ENCODE measurements around the gene FMN2.

Gene FMN2

GRCh38 chr1:240107058-240107684, 15.5 kb downstream of the FMN2 start:
- no peaks in the 10 kb centered on the region for H3K36me3 ChIP-seq (ENCODE audit: insufficient read depth, low read length)
- H3K4me1 ChIP-seq (ENCODE audit: insufficient read depth, low read length): no peaks in the 10 kb centered on the region
- no peak overlapping the region for H3K9ac ChIP-seq (ENCODE audit: low read depth, low read length)
- no peaks in the 10 kb centered on the region for H3K9me3 ChIP-seq (ENCODE audit: control insufficient read depth, insufficient read depth, low read length)

GRCh38 chr1:240109130-240109529, 17.4 kb downstream of the FMN2 start:
- H3K36me3 ChIP-seq (ENCODE audit: insufficient read depth, low read length): no peaks in the 10 kb centered on the region
- H3K4me1 ChIP-seq (ENCODE audit: insufficient read depth, low read length): no peaks in the 10 kb centered on the region
- no peaks in the 10 kb centered on the region for H3K9me3 ChIP-seq (ENCODE audit: control insufficient read depth, insufficient read depth, low read length)
- H3K9ac ChIP-seq (ENCODE audit: low read depth, low read length): no peak overlapping the region

DNA sequence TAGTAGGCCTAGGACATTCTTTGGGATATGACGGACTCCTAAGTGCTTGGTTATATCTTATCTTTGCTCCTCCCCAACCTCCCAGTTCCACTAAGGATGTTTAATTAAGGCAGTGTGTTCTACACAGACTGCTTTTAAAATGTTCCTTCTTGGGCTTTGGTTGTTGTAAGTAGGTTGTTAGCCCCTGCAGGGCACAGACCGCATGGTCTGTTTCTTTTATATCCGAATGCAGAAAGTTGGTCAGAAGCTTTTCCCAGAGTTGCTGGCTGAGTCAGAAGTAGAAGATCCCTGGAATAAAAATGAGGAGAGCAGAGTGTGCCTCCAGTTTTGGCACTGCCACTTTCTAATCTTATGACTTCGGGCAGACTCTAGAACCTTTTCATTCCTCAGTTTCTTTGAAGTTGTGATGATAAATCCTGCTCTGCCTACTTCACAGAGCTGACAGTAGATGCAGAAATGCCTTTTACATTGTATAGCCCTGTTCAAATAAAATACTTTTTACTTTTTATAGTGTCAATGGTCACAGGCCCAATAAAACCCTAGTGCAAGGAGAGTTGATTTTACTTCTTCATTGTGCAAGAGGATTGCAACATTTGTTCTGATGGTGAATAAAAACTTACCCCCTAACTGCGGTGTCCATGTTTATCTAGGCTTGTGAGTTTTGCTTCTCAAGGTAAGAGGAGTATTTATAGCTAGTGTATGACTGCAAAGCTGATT, 18.4 kb downstream of the FMN2 start:
- Histone ChIP-seq H3K36me3 (ENCODE audit: insufficient read depth, low read length) (no peaks in the 10 kb centered on the region), H3K9ac (ENCODE audit: low read depth, low read length) (no peak overlapping the region), H3K4me1 (ENCODE audit: insufficient read depth, low read length) (no peaks in the 10 kb centered on the region), H3K9me3 (ENCODE audit: control insufficient read depth, insufficient read depth, low read length) (no peaks in the 10 kb centered on the region)

DNA sequence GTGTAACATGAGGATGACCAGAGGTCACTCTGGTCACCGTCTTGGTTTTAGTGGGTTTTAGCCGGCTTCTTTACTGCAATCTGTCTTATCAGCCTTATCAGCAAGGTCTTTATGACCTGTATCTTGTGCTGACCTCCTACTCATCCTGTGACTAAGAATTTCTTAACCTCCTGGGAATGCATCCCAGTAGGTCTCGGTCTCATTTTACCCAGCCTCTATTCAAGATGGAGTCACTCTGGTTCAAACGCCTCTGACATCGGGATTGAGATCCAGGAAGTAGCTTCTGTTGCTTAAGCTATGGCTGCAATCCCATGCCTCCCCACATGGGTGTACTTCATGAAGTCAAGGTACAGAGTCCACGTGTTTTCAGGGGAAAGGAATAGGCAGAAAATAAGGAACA, 19.9 kb downstream of the FMN2 start:
- no peak overlapping the region for H3K9ac ChIP-seq (ENCODE audit: low read depth, low read length)
- no peaks in the 10 kb centered on the region for H3K4me1 ChIP-seq (ENCODE audit: insufficient read depth, low read length)
- no peaks in the 10 kb centered on the region for H3K36me3 ChIP-seq (ENCODE audit: insufficient read depth, low read length)
- no peaks in the 10 kb centered on the region for H3K9me3 ChIP-seq (ENCODE audit: control insufficient read depth, insufficient read depth, low read length)

DNA sequence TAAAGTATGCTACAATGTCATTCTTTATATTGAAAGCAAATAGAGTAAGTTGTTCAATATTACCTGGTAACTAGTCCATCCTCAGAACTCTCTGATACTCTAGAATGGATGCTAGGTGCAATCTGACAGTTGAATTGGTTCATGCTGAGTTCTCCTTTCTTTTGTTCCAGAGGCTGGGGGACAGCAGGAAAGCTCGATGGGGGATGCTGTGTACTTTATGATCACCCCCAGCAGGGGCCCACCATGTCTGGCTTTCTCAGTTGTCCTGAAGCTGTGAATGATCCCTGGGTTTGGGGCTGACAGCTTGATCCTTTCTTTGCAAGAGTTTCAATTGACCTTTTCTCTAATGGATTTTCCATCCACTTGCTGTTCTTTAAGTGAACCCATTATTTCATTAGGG, 22.5 kb downstream of the FMN2 start:
- no peaks in the 10 kb centered on the region for H3K36me3 ChIP-seq (ENCODE audit: insufficient read depth, low read length)
- no peaks in the 10 kb centered on the region for H3K9me3 ChIP-seq (ENCODE audit: control insufficient read depth, insufficient read depth, low read length)
- no peak overlapping the region for H3K9ac ChIP-seq (ENCODE audit: low read depth, low read length)
- no peaks in the 10 kb centered on the region for H3K4me1 ChIP-seq (ENCODE audit: insufficient read depth, low read length)

DNA sequence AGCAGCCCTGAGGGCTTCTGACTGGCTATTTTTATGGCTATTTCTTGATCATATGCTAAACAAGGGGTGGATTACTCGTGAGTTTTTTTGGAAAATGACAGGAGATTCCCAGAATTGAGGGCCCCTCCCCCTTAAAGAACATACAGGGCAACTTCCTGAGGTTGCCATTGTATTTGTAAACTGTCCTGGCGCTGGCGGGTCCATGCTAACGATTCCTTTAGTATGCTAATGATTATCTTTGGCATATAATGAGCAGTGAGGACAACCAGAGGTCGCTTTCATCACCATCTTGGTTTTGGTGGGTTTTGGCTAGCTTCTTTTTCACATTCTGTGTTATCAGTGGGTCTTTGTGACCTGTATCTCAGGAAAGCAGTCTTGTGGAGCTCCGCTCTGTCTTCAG, 24.1 kb downstream of the FMN2 start:
- H3K9me3 ChIP-seq (ENCODE audit: control insufficient read depth, insufficient read depth, low read length): no peaks in the 10 kb centered on the region
- H3K36me3 ChIP-seq (ENCODE audit: insufficient read depth, low read length): no peaks in the 10 kb centered on the region
- H3K9ac ChIP-seq (ENCODE audit: low read depth, low read length): no peak overlapping the region
- no peaks in the 10 kb centered on the region for H3K4me1 ChIP-seq (ENCODE audit: insufficient read depth, low read length)

DNA sequence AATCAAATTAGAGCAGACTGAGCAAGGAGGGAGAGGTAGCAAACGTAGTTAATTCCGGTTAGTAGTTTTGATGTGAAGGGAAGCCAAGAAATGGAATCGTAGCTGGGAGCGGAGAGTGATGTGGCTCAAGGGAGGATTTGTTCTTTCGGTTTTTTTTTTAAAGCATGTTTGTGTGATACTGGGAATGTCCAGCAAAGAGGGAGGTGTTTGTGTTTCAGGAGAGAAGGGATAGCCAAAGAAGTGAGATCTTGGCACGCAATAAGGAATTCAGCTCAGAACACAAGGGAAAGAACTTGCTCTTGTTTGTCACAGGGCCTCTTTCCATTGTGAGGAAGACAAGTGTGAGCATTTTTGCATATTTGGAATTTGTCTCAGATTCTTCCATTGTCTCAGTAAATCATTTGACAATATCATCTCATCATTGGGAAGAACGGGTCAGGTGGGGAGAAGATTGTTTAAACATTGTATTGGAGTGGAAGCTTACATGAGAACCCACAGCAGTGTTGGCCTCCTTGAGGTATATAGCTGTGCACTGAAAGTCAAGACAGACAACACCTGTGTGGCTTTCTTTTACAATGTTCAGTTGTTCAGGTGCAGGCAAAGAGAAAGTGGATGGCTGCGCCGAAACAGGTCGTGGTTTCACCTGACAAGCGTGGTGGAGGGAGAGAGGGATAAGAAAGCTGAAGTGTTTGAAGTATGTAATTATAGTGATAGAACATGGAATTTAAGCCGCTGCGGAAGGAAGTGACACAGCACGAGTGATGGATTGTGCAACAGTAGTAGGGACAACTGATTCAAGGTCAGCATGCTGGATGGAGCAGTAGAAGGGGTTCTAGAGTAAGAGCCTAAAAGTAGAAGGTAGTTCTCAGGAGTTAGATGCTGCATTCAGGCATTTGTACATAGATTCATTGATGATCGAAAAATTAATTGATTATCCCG, 25.4 kb downstream of the FMN2 start:
- Histone ChIP-seq H3K36me3 (ENCODE audit: insufficient read depth, low read length) (no peaks in the 10 kb centered on the region), H3K4me1 (ENCODE audit: insufficient read depth, low read length) (no peaks in the 10 kb centered on the region), H3K9ac (ENCODE audit: low read depth, low read length) (no peak overlapping the region), H3K9me3 (ENCODE audit: control insufficient read depth, insufficient read depth, low read length) (no peaks in the 10 kb centered on the region)

GRCh38 chr1:240117930-240118329, 26.2 kb downstream of the FMN2 start:
- no peaks in the 10 kb centered on the region for H3K9me3 ChIP-seq (ENCODE audit: control insufficient read depth, insufficient read depth, low read length)
- H3K4me1 ChIP-seq (ENCODE audit: insufficient read depth, low read length): no peaks in the 10 kb centered on the region
- H3K36me3 ChIP-seq (ENCODE audit: insufficient read depth, low read length): no peaks in the 10 kb centered on the region
- no peak overlapping the region for H3K9ac ChIP-seq (ENCODE audit: low read depth, low read length)

- no peaks in the 10 kb centered on the region for H3K36me3 ChIP-seq (ENCODE audit: insufficient read depth, low read length)
- H3K4me1 ChIP-seq (ENCODE audit: insufficient read depth, low read length): no peaks in the 10 kb centered on the region
- H3K9ac ChIP-seq (ENCODE audit: low read depth, low read length): no peak overlapping the region
- no peaks in the 10 kb centered on the region for H3K9me3 ChIP-seq (ENCODE audit: control insufficient read depth, insufficient read depth, low read length)
Observed at GRCh38 chr1:240122639-240123613, 31.2 kb downstream of the FMN2 start.

DNA sequence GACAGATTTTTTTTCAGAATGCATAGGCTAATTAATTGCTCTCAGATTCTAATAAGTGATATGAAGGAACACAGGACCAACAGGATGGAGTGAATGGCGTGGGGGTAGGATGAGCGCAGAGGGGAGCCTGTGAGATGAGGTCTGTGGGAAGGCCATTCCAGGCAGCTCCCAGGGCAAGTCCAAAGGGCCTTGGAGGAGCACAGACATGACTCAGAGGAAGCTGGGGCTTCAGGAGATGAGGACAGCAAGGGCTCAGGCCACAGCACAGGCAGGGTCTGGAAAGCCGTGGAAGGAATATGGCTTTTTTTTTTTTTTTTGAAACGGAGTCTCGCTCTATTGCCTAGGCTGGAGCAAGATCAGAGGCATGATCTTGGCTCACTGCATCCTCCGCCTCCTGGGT, 35.1 kb downstream of the FMN2 start:
- Histone ChIP-seq H3K9me3 (ENCODE audit: control insufficient read depth, insufficient read depth, low read length) (no peaks in the 10 kb centered on the region), H3K36me3 (ENCODE audit: insufficient read depth, low read length) (no peaks in the 10 kb centered on the region), H3K9ac (ENCODE audit: low read depth, low read length) (no peak overlapping the region), H3K4me1 (ENCODE audit: insufficient read depth, low read length) (no peaks in the 10 kb centered on the region)

- Histone ChIP-seq H3K9ac (ENCODE audit: low read depth, low read length) (no peak overlapping the region), H3K4me1 (ENCODE audit: insufficient read depth, low read length) (no peaks in the 10 kb centered on the region), H3K36me3 (ENCODE audit: insufficient read depth, low read length) (no peaks in the 10 kb centered on the region), H3K9me3 (ENCODE audit: control insufficient read depth, insufficient read depth, low read length) (no peaks in the 10 kb centered on the region)
Observed at GRCh38 chr1:240128366-240128765, 36.7 kb downstream of the FMN2 start.

GRCh38 chr1:240134113-240134512, 42.4 kb downstream of the FMN2 start:
- H3K36me3 ChIP-seq (ENCODE audit: insufficient read depth, low read length): no peaks in the 10 kb centered on the region
- H3K9me3 ChIP-seq (ENCODE audit: control insufficient read depth, insufficient read depth, low read length): no peaks in the 10 kb centered on the region
- H3K9ac ChIP-seq (ENCODE audit: low read depth, low read length): no peak overlapping the region
- no peaks in the 10 kb centered on the region for H3K4me1 ChIP-seq (ENCODE audit: insufficient read depth, low read length)

DNA sequence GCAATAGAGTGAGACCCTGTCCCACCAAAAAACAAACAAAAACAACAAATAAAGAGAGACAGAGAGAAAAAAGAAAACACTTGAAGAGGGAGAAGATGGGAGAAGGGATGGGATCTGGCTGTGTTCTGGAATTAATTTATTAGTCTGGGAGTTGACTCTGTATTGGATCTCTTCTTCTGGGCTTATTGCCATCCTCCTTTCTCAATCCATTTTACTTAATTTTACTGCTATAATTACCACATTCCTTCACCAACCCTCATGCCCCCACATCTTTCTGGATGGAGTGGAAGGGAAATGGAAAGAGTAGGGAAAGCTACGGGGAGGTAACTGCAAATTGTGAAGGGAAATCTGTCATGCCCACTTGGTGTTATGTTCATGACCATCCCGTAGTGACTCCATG, 42.9 kb downstream of the FMN2 start:
- H3K9ac ChIP-seq (ENCODE audit: low read depth, low read length): no peak overlapping the region
- no peaks in the 10 kb centered on the region for H3K36me3 ChIP-seq (ENCODE audit: insufficient read depth, low read length)
- H3K4me1 ChIP-seq (ENCODE audit: insufficient read depth, low read length): peaks cover 2% of the 10 kb centered on the region; the same call in 1 of the 2 replicates
- no peaks in the 10 kb centered on the region for H3K9me3 ChIP-seq (ENCODE audit: control insufficient read depth, insufficient read depth, low read length)

DNA sequence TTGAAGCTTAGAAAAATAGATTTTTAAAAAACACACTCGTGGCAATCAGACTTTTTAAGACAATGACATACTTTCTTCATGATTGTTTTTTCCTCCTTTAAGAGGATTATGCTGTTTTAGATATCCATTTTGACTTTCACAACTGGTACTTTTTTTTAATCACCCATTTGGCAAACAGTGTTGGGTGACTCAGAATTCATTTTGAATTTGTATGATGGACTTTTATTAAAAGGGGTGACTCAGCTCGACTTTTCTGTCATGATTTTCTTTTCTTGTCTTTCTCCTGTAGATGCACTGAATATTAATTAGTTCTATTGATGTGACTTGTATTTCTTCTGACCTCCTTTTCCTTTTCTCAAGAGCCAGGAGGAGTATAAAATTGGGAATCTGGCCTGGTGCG, 44.7 kb downstream of the FMN2 start:
- H3K4me1 ChIP-seq (ENCODE audit: insufficient read depth, low read length): peaks cover 7% of the 10 kb centered on the region; the same call in 1 of the 2 replicates
- H3K36me3 ChIP-seq (ENCODE audit: insufficient read depth, low read length): no peaks in the 10 kb centered on the region
- H3K9me3 ChIP-seq (ENCODE audit: control insufficient read depth, insufficient read depth, low read length): no peaks in the 10 kb centered on the region
- no peak overlapping the region for H3K9ac ChIP-seq (ENCODE audit: low read depth, low read length)
